Measurements from ENCODE around the gene MICAL2. TPM values are rescaled to one million over a fixed set of nuclear protein-coding genes. Genes with fewer than 3 reads are reported as not detected.

The MICAL2 gene
- total and polyA plus RNA-seq, 2 of the 8 experiments (the other 6 are each of a cell fraction or from before 2014, with no cell fraction given): 1.3 to 4.1 TPM

DNA sequence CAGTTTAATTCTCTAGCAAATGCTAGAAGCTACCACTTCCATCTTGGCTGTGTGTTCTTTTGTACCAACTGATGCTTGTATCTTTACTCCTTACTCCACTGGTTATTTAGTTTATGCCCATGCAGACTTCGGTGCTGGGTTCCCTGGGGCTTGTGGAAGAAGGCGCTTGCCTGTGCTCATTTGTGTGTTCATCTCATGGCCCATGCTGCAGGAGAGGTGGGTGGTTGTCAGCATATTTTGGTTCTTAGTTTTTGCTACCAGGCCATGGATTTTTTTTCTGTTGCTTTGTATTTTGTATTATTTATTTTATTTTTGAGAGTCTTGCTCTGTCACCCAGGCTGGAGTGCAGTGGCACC, 22.4 kb downstream of the MICAL2 start:
- no peak overlapping the region for H2BK5ac ChIP-seq (ENCODE audit: low read depth, low read length)
- H3K4me2 ChIP-seq (ENCODE audit: insufficient read depth in 1 of 2, low read depth in 2 of 2, low read length in 2 of 2): no peak overlapping the region
- FAIRE-seq: no peak
- no peaks in the 10 kb centered on the region for H3K9me3 ChIP-seq (ENCODE audit: insufficient read depth in 2 of 2, low read depth in 1 of 2, low read length in 1 of 2)
- no peaks in the 10 kb centered on the region; a peak in 1 of 7 replicates for H3K27me3 ChIP-seq (replicated peaks in 1 of 4; ENCODE audit: control insufficient read depth in 3 of 4, extremely low read depth in 1 of 4, insufficient read depth in 3 of 4, low read length in 3 of 4)
- H3K36me3 ChIP-seq (ENCODE audit: control insufficient read depth in 2 of 4, insufficient read depth in 4 of 4, low read length in 3 of 4): no peaks in the 10 kb centered on the region
- H2AFZ ChIP-seq (ENCODE audit: low read length): no peak overlapping the region
- H4K91ac ChIP-seq (replicated peaks; ENCODE audit: insufficient read length, low read length): no peak overlapping the region
- H3K23me2 ChIP-seq (ENCODE audit: low read depth, low read length): no peaks in the 10 kb centered on the region
- no peak overlapping the region for H4K8ac ChIP-seq (ENCODE audit: extremely low read depth, insufficient read depth, low read length)
- POLR2A ChIA-PET (ENCODE audit: partially characterized antibody): no interaction called here
- no peak overlapping the region for H2BK120ac ChIP-seq (replicated peaks; ENCODE audit: low read depth, low read length)
- no peak overlapping the region for H3K56ac ChIP-seq (replicated peaks; ENCODE audit: insufficient read length, low read depth, low read length)
- no peak overlapping the region for H3K27ac ChIP-seq (ENCODE audit: low read depth, low read length)
- CTCF ChIA-PET (ENCODE audit: partially characterized antibody): interaction anchor here (1.1 to 1.3 kb wide), 2 partner anchors 10 to 14 kb away, joined by 3 to 4 read pairs; no protein-coding TSS in a partner anchor
- H3K79me2 ChIP-seq (ENCODE audit: control insufficient read depth in 1 of 2, insufficient read depth in 2 of 2, low read length in 2 of 2): no peaks in the 10 kb centered on the region
- no peaks in the 10 kb centered on the region; a peak in 2 of 7 replicates for H3K4me1 ChIP-seq (replicated peaks in 1 of 4; ENCODE audit: control insufficient read depth in 3 of 4, insufficient read depth in 4 of 4, low read length in 3 of 4)
- no peak overlapping the region; the same call in 1 of the 2 replicates for H3K18ac ChIP-seq (ENCODE audit: extremely low read depth, low read length)
- H2BK12ac ChIP-seq (ENCODE audit: low read depth, low read length): no peak overlapping the region
- no peak overlapping the region for H3K4me3 ChIP-seq (ENCODE audit: extremely low read depth in 1 of 4, insufficient read depth in 2 of 4, low read depth in 3 of 4, low read length in 4 of 4)
- H3K4ac ChIP-seq (replicated peaks; ENCODE audit: insufficient read length, low read depth, low read length): no peak overlapping the region
- H3K9ac ChIP-seq (replicated peaks in 1 of 4; ENCODE audit: extremely low read depth in 1 of 4, low read depth in 3 of 4, low read length in 3 of 4): no peak overlapping the region
- H4K5ac ChIP-seq (ENCODE audit: insufficient read length, low read depth, low read length): no peak overlapping the region
- H2BK15ac ChIP-seq (ENCODE audit: low read length): no peak overlapping the region
- H2BK20ac ChIP-seq (ENCODE audit: low read length): no peak overlapping the region
- no peak for DNase-seq (ENCODE audit: low read depth in 1 of 2, low spot score in 2 of 2)
- no peaks in the 10 kb centered on the region for H3K79me1 ChIP-seq (ENCODE audit: low read depth, low read length)
- no peak overlapping the region for H3K14ac ChIP-seq (ENCODE audit: insufficient read length)
- 100% methylated on average over 2 of the region's 2 CpGs; no CpG with 5 or more reads in 1 of the 2 experiments for WGBS, 2 experiments (ENCODE audit: extremely low coverage in 1 of 2, insufficient coverage in 1 of 2, insufficient read length in 1 of 2, insufficient replicate concordance in 2 of 2, low coverage in 1 of 2, low lambda C conversion rate in 2 of 2, missing lambda C conversion rate in 1 of 2)
- H4K20me1 ChIP-seq (replicated peaks in 1 of 2; ENCODE audit: control insufficient read depth in 1 of 2, insufficient read depth in 2 of 2, low read length in 2 of 2): no peaks in the 10 kb centered on the region
- H2AK5ac ChIP-seq (ENCODE audit: low read depth, low read length): no peak overlapping the region
- no peak overlapping the region for H3K23ac ChIP-seq (ENCODE audit: insufficient read length)
- TF ChIP-seq GABPA (IDR thresholded peaks at IDR 0.05; ENCODE audit: borderline replicate concordance, insufficient read depth, low read length): no peak
- TF ChIP-seq CREB1 (IDR thresholded peaks at IDR 0.05): no peak
- TF ChIP-seq KDM1A (IDR thresholded peaks at IDR 0.05; ENCODE audit: borderline replicate concordance, low read length): no peak
- TF ChIP-seq CHD2 (IDR thresholded peaks at IDR 0.05; ENCODE audit: low read length): no peak
- no peak for TF ChIP-seq CHD1 (IDR thresholded peaks at IDR 0.05; ENCODE audit: low read depth, low read length)

Measured in H1 (cell line).